Activated CD4-positive, alpha-beta T cell treated with anti-CD3 and anti-CD28 coated beads for 1 hour (primary cell): ENCODE results near the gene OR5AN1.
"Not testable (repeated sequence)": the region's sequence is repeated elsewhere in the genome, so short reads cannot be mapped to it uniquely, and the experiment has no call there.

Experiments
- DNase-seq: peaks from one replicate; pipeline ENCODE4 v3.0.0-alpha.2; 2020

Gene OR5AN1, protein sequence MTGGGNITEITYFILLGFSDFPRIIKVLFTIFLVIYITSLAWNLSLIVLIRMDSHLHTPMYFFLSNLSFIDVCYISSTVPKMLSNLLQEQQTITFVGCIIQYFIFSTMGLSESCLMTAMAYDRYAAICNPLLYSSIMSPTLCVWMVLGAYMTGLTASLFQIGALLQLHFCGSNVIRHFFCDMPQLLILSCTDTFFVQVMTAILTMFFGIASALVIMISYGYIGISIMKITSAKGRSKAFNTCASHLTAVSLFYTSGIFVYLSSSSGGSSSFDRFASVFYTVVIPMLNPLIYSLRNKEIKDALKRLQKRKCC

GRCh38 chr11:59358595-59358994, at the start of gene OR5AN1:
Gene OR5AN1 (plus strand): TSS chr11:59358895. CDS start chr11:59364459, 5,564 bp downstream.
- no peak for DNase-seq

GRCh38 chr11:59335001-59335400, 23.7 kb upstream of the OR5AN1 start:
- no peak for DNase-seq

GRCh38 chr11:59336176-59336575, 22.5 kb upstream of the OR5AN1 start:
- DNase-seq = no peak

GRCh38 chr11:59336931-59337330, 21.8 kb upstream of the OR5AN1 start:
- no peak for DNase-seq

DNA sequence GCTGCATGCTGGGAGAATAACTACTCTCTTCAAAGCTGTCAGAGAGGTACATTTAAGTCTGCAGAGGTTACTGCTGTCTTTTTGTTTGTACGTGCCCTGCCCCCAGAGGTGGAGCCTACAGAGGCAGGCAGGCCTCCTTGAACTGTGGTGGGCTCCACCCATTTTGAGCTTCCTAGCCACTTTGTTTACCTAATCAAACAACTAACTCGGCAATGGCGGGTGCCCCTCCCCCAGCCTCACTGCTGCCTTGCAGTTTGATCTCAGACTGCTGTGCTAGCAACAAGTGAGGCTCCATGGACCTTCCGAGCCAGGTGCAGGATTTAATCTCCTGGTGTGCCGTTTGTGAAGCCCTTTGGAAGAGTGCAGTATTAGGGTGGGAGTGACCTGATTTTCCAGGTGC, 9.0 kb upstream of the OR5AN1 start:
- DNase-seq = not testable (repeated sequence)

- no peak for DNase-seq
Measured at GRCh38 chr11:59355226-59355625, 3.5 kb upstream of the OR5AN1 start.

DNA sequence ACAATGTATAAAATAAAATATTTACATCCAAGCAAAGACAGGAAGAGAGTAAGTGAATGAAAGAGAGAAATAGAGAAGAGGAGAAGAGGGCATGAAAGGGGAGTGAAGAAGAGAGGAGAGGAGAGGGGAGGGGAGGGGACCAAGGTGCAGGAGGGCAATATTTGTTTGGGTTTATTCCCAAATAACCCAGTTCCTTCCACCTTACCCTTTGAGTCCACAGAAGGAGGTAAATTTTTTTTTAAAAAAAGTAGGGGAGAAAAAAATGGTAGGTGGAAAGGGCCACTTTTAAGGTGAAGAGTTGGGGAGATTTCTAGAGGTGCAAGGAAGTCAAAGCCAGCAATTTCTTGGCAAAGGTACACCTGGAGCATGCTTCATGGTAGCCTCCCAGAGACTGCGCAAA, 2.1 kb upstream of the OR5AN1 start:
- DNase-seq = no peak

GRCh38 chr11:59358020-59358419, 675 bp upstream of the OR5AN1 start:
- DNase-seq = no peak

DNA sequence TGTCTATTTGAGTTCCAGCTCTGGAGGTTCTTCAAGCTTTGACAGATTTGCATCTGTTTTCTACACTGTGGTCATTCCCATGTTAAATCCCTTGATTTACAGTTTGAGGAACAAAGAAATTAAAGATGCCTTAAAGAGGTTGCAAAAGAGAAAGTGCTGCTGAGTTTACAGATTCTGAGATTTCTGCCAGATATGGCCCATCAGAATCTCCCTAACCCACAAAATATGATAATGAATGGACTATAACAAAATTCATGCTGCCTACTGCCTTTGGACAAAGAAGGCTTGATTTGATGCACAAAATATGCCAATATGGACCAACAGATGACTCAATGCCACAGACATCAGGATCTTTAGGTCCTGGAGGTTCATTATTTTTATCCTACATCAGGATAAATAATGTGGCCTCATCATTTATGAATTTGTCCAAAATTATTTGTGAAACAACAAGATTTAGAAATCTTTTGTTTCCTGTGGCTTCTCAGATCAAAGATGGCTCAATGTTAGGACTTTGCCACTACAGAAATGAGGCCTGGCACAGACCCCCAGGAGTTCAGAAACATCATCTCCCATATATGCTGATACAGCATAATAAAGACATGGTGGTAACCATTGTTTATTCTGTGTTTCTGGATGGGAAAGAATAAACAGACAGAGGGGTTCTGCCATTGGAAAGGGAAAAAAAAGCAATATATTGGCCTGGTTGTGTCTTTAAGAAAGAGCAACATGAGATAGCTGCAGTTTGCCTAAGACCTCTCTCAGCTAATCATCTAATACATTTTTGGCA, 6.7 kb downstream of the OR5AN1 start:
- DNase-seq = no peak

GRCh38 chr11:59368238-59369022, 9.7 kb downstream of the OR5AN1 start:
- no peak for DNase-seq

DNA sequence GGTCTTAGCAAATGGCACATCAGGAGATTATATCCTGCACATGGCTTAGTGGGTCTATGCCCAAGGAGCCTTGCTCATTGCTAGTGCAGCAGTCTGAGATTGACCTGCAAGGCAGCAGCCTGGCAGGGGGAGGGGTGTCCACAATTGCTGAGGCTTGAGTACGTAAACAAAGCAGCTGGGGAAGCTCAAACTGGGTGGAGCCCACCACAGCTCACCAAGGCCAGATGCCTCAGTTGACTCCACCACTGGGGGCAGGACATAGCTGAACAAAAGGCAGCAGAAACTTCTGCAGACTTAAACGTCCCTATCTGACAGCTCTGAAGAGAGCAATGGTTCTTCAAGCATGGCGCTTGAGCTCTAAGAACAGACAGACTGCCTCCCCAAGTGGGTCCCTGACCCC, 13.6 kb downstream of the OR5AN1 start:
- DNase-seq = not testable (repeated sequence)

GRCh38 chr11:59380263-59381059, 21.8 kb downstream of the OR5AN1 start:
- DNase-seq = no peak

GRCh38 chr11:59394186-59394585, 35.5 kb downstream of the OR5AN1 start:
- DNase-seq = no peak

- no peak for DNase-seq
Measured at GRCh38 chr11:59400461-59401261, 42.0 kb downstream of the OR5AN1 start.

GRCh38 chr11:59401262-59401552, 42.5 kb downstream of the OR5AN1 start:
- no peak for DNase-seq

DNA sequence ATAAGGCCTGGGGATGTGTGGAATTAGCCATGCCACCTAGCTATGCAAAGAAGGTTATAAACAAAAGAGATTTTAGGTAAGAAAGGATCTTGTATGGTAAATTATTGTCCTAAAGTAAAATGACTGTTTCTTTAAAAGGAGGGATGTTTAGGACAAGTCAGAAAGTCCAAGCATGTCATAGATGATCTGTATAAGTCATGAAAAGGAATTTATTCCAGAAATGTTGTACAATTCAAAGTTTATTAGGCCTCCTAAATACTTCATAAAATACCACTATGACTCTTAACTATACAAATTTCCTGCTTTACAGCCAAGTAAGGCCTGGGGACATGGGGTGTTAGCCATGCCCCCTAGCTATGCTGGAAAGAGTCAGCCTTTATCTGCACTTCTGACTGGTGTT, 44.9 kb downstream of the OR5AN1 start:
- DNase-seq = no peak

DNA sequence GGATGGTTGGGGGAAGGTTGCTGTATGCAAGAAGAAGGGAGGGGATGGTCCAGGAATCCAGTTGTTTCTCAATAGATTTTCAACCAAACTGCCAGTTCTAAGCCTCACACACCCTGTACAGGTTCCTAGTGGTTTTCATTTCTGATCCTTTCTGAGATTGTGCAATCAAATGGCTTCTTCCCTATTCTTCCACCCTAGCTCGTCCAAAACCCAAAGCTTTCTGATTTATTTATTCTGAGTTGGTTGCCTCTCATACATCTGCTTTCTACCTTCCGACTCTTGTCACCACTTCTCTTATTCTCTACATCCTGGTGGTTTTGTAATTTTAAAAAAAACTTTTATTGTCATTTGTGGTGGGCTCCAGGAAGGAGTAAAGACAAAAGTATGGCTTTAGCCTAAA, 55.0 kb downstream of the OR5AN1 start:
- DNase-seq = no peak

DNA sequence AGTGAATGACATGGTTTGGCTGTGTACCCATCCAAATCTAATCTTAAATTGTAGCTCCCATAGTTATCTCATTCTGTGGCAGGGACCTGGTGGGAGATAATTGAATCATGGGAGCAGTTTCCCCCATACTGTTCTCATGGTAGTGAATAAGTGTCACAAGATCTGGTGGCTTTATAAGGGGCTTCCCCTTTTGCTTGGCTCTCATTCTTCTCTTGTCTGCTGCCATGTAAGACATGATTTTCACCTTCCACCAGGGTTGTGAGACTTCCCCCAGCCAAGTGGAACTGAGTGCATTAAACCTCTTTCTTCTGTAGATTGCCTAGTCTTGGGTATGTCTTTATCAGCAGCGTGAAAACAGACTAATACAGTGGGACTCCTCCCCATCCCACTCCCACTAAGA, 56.4 kb downstream of the OR5AN1 start:
- no peak for DNase-seq

DNA sequence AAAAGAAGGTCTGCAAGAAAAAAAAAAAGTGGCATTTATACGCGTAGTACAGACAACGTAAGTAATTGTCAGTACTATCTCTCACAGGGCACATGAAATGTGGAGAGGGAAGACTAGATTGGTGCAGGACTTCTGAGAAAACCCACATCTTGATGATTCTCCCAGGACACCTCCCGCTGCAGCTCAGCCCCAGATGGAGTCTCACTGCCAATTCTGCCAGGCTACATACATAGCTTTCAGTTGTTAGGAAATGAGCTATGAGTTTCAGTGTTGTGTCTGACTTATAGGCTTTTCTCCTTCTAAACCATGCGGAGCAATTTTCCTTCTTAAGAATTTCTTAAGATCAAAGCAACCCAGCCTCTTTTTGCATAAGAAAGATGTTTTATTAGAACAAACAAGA, 57.9 kb downstream of the OR5AN1 start:
- no peak for DNase-seq

- no peak for DNase-seq
Measured at GRCh38 chr11:59417023-59417422, 58.3 kb downstream of the OR5AN1 start.

GRCh38 chr11:59418156-59418555, 59.5 kb downstream of the OR5AN1 start:
- DNase-seq = no peak
